Ascending aorta (tissue), 2 donors: ENCODE data around the gene YPEL1. TPM values are rescaled to one million over a fixed set of nuclear protein-coding genes. Genes with fewer than 3 reads are reported as not detected.
"Not testable (repeated sequence)": the region's sequence is repeated elsewhere in the genome, so short reads cannot be mapped to it uniquely, and the experiment has no call there.

Source experiments
- DNase-seq, 2 donors: peaks; one replicate each; pipeline ENCODE4 v3.0.0-alpha.2; 2019; ENCODE audit warnings: low spot score in 2 of 2
- H3K27ac ChIP-seq, 2 donors: fragments of 200-600 bp; sonication (generic); one replicate each; pipeline ENCODE4 v1.5.1; 2016 to 2017; ENCODE audit warnings: mild to moderate bottlenecking in 1 of 2
- H3K27me3 ChIP-seq: fragments of 200-600 bp; sonication (generic); one replicate; pipeline ENCODE4 v1.5.1; 2017
- H3K36me3 ChIP-seq, 2 donors: fragments of 200-600 bp; sonication (generic); one replicate each; pipeline ENCODE4 v1.5.1; 2016
- H3K4me1 ChIP-seq, 2 donors: fragments of 200-600 bp; sonication (generic); one replicate each; pipeline ENCODE4 v1.5.1; 2016 to 2017; ENCODE audit warnings: mild to moderate bottlenecking in 1 of 2
- H3K4me3 ChIP-seq, 2 donors: fragments of 200-600 bp; sonication (generic); one replicate each; pipeline ENCODE4 v1.5.1; 2016 to 2017; ENCODE audit warnings: mild to moderate bottlenecking in 1 of 2
- H3K9me3 ChIP-seq, 2 donors: fragments of 200-600 bp; sonication (generic); one replicate each; pipeline ENCODE4 v1.5.1; 2016
- CTCF ChIP-seq, 3 experiments: fragments of 200-600 bp in 2 of 3; fragments of 450-650 bp in 1 of 3; sonication (generic) in 2 of 3; IDR thresholded peaks; one replicate each; pipeline ENCODE4 v1.5.1; 2016 to 2019; ENCODE audit warnings: antibody characterized with exemption in 3 of 3, mild to moderate bottlenecking in 1 of 3, moderate library complexity in 1 of 3
- intact Hi-C: fragments of 100-400 bp; cut with DNase I; formaldehyde crosslinking; loops from one replicate; pipeline ENCODE4 v1.15.1; 2023
- total RNA-seq: library from RNA; depleted of rRNA; stranded (reverse); fragments of >200 nt; gene quantifications from one replicate; pipeline ENCODE4 v1.1.0, GENCODE V29; 2016

Gene YPEL1
- total RNA-seq, 1 donor from 2014 or later: 1.1 TPM

DNA sequence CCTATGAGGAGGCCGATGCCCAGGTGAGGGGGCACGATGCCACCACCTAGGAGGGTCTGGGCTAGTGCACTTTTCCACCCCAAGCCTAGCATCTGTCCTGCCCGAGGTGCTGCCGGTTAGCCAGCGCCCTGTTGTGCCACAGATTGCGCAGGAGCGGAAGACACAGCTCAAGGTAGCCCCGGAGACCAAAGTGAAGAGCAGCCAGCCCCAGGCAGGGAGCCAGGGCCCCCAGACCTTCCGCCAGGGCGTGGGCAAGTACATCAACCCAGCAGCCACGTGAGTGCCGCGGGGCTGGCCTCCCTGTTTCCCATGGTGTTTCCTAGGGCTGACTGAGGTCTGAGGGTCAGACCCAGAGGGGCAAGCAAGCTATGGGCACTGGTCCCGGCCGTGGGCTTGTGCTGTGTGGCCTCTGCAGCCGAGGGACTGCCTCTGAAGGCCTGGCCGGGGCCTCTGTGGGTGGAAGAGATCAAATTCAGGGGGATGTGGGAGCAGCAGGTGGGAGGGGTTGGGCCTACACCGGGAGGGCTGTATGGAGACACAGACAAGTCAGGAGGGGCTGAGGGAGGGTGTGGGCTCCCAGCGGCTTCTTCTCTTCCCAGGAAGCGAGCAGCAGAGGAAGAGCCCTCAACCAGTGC, 40.7 kb downstream of the YPEL1 start:
- intact Hi-C loops: no loop called here
- Histone ChIP-seq H3K4me1 (peaks cover 10 to 21% of the 10 kb centered on the region in 2 donors), H3K4me3 (no peak overlapping the region), H3K36me3 (peaks cover 45 to 50% of the 10 kb centered on the region in 2 donors), H3K9me3 (no peaks in the 10 kb centered on the region), H3K27me3 (no peaks in the 10 kb centered on the region), H3K27ac (peak overlapping the region in 1 of 2 donors; percentile 88)
- DNase-seq: no peak
- TF ChIP-seq CTCF (IDR thresholded peaks at IDR 0.05): no peak

DNA sequence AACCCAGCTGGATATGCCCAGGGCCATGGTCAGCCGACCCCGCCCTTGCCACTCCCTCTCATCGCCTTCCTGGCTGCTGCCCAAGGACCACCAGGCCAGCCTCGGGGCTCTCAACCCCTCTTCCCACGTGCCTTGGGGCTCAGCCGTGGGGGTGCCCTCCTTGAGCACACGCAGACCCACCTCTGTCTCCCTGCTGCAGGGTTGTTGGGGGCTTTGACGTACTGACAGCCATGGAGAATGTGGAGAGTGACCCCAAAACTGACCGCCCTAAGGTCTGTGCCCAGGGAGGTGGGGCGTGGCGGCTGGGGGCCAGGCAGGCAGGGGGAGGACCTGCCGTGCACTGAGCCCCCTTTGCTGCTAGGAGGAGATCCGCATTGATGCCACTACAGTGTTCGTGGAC, 41.2 kb downstream of the YPEL1 start:
- H3K4me3 ChIP-seq: no peak overlapping the region
- H3K27me3 ChIP-seq: no peaks in the 10 kb centered on the region
- H3K4me1 ChIP-seq: peaks cover 10 to 17% of the 10 kb centered on the region in 2 donors
- intact Hi-C loops: no loop called here
- no peak for TF ChIP-seq CTCF (IDR thresholded peaks at IDR 0.05)
- no peak overlapping the region for H3K27ac ChIP-seq
- no peaks in the 10 kb centered on the region for H3K9me3 ChIP-seq
- no peak for DNase-seq
- H3K36me3 ChIP-seq: peaks cover 45 to 50% of the 10 kb centered on the region in 2 donors

- TF ChIP-seq CTCF (IDR thresholded peaks at IDR 0.05): no peak
- Histone ChIP-seq H3K4me3 (no peak overlapping the region), H3K27me3 (no peaks in the 10 kb centered on the region), H3K4me1 (peaks cover 8 to 14% of the 10 kb centered on the region in 2 donors), H3K27ac (no peak overlapping the region), H3K9me3 (no peaks in the 10 kb centered on the region), H3K36me3 (peaks cover 47 to 53% of the 10 kb centered on the region in 2 donors)
- intact Hi-C loops: no loop called here
- DNase-seq: no peak
These were observed 41.6 kb downstream of the YPEL1 start for GRCh38 chr22:21693999-21694341.

- DNase-seq: no peak
These were observed 42.1 kb downstream of the YPEL1 start for GRCh38 chr22:21693333-21693998.

DNA sequence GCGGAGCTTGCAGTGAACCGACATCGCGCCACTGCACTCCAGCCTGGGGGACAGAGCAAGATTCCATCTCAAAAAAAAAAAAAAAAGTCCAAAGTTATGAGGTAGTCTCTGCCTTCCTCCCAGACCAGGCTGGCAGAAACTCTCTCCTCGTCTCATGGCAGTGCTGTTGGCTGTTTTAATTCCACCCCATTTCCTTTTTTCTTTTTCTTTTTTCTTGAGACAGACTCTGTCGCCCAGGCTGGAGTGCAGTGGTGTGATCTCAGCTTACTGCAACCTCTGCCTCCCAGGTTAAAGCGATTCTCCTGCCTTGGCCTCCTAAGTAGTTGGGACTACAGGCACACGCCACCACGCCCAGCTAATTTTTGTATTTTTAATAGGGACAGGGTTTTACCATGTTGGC, 42.7 kb downstream of the YPEL1 start:
- H3K27ac ChIP-seq, DNase-seq, H3K27me3 ChIP-seq, H3K4me1 ChIP-seq, H3K4me3 ChIP-seq, intact Hi-C loops, H3K9me3 ChIP-seq: not testable (repeated sequence)
- peaks cover 56 to 64% of the 10 kb centered on the region in 2 donors for H3K36me3 ChIP-seq

More at GRCh38 chr22:21693333-21693998, 42.1 kb downstream of the YPEL1 start:
- H3K36me3 ChIP-seq: peaks cover 50 to 58% of the 10 kb centered on the region in 2 donors
- TF ChIP-seq CTCF (IDR thresholded peaks at IDR 0.05): no peak
- H3K4me1 ChIP-seq: peaks cover 3 to 9% of the 10 kb centered on the region in 2 donors
- no peak overlapping the region for H3K27ac ChIP-seq
- H3K4me3 ChIP-seq: no peak overlapping the region
- H3K9me3 ChIP-seq: no peaks in the 10 kb centered on the region
- intact Hi-C loops: no loop called here
- no peaks in the 10 kb centered on the region for H3K27me3 ChIP-seq

DNA sequence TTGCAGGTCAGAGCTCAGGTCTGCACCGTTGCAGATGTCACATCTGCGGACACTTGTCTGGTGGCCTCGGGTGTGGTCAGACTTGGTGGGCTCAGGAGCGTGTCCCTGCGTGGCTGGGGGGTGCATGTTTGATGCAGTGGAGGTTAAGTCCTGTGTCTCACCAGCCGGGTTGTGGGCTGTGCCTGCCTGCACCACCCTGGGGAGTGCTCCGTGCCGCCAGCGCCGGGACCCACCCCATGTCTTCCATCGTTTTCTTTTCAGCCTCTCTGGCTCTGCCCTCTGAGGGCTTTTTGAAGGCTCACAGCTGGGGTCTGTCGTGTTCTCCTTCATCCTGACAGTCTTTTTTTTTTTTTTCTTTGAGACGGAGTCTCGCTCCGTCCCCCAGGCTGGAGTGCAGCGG, 43.8 kb downstream of the YPEL1 start:
- Histone ChIP-seq H3K27me3 (no peaks in the 10 kb centered on the region), H3K9me3 (no peaks in the 10 kb centered on the region), H3K4me1 (no peaks in the 10 kb centered on the region), H3K27ac (no peak overlapping the region), H3K36me3 (peaks cover 62 to 69% of the 10 kb centered on the region in 2 donors), H3K4me3 (no peak overlapping the region)
- DNase-seq: no peak
- intact Hi-C loops: no loop called here
- no peak for TF ChIP-seq CTCF (IDR thresholded peaks at IDR 0.05)
